ENCODE data around the gene ZNF621.

DNA sequence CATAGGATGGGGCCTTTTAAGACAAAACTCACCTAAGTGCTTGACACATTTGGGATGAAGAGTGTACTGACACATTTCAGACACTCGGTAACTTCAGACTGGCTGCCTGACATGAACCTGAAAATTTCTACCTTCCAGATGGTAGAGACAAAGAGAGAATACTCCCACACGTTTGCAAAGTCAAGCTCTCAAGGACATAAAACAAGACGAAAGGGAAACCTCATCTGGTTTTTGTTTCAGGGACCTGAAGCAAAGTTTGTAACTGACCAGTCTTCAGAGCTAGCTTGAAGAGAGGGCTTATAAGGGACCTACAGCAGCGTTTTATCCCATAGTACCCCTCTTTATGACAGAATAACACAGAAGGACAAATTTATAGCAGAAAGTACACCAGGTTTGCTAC lies 41.9 kb downstream of the ZNF621 start:
- no peak for TF ChIP-seq EZH2 (IDR thresholded peaks at IDR 0.05; ENCODE audit: low read length)
- TF ChIP-seq, protein P1, sequence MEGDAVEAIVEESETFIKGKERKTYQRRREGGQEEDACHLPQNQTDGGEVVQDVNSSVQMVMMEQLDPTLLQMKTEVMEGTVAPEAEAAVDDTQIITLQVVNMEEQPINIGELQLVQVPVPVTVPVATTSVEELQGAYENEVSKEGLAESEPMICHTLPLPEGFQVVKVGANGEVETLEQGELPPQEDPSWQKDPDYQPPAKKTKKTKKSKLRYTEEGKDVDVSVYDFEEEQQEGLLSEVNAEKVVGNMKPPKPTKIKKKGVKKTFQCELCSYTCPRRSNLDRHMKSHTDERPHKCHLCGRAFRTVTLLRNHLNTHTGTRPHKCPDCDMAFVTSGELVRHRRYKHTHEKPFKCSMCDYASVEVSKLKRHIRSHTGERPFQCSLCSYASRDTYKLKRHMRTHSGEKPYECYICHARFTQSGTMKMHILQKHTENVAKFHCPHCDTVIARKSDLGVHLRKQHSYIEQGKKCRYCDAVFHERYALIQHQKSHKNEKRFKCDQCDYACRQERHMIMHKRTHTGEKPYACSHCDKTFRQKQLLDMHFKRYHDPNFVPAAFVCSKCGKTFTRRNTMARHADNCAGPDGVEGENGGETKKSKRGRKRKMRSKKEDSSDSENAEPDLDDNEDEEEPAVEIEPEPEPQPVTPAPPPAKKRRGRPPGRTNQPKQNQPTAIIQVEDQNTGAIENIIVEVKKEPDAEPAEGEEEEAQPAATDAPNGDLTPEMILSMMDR (optimal IDR thresholded peaks at IDR 0.05 in 1 of 3, IDR thresholded peaks at IDR 0.05 in 1 of 3, conservative IDR thresholded peaks at IDR 0.05 in 1 of 3; ENCODE audit: extremely low read depth in 1 of 3, insufficient read depth in 2 of 3, low read length in 3 of 3): no peak
